ENCODE data around the gene MARK4.

Gene MARK4

DNA sequence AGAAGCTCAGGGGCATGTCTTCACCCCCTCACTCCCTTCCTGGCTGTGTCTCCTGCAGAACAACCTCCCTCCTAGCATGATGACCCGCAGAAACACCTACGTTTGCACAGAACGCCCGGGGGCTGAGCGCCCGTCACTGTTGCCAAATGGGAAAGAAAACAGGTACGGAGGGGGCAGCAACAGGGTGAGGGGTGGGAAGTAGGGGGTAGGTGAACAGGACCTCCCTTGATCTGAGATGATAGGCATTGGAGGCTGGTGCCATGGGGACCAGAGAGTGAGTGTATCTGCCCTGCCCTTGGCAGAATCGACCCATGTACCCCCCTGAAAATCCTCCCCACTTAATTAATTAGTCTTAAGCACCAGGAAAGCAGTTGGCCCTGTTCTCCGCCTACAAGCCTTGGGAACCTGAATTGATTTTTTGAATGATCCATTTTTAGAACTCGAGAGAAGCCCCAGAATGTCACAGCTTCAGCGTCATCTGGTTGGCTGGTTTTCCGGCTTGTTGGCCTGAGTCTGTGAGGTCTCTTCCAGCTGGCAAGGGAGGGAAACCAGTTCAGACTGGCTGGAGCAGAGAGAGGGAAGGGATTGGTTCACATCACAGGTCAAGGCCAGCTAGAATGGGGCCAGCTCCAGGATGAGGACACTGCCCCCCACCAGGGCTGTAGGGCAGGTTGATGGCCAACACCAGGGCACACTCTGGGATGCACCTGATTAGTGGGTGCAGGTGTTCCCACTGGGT, 43.4 kb downstream of the MARK4 start:
- H4K20me1 ChIP-seq (ENCODE audit: low read depth, low read length): no peaks in the 10 kb centered on the region
- H3K9me2 ChIP-seq (replicated peaks; ENCODE audit: insufficient read depth, low read length): no peaks in the 10 kb centered on the region
- no peak overlapping the region for H3K4me3 ChIP-seq (ENCODE audit: insufficient read depth, low read length, poor library complexity, severe bottlenecking)
- no peaks in the 10 kb centered on the region for H3K27me3 ChIP-seq (ENCODE audit: low read length)
- TF ChIP-seq, protein P1, sequence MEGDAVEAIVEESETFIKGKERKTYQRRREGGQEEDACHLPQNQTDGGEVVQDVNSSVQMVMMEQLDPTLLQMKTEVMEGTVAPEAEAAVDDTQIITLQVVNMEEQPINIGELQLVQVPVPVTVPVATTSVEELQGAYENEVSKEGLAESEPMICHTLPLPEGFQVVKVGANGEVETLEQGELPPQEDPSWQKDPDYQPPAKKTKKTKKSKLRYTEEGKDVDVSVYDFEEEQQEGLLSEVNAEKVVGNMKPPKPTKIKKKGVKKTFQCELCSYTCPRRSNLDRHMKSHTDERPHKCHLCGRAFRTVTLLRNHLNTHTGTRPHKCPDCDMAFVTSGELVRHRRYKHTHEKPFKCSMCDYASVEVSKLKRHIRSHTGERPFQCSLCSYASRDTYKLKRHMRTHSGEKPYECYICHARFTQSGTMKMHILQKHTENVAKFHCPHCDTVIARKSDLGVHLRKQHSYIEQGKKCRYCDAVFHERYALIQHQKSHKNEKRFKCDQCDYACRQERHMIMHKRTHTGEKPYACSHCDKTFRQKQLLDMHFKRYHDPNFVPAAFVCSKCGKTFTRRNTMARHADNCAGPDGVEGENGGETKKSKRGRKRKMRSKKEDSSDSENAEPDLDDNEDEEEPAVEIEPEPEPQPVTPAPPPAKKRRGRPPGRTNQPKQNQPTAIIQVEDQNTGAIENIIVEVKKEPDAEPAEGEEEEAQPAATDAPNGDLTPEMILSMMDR (IDR thresholded peaks at IDR 0.05; ENCODE audit: insufficient read depth, low read length, poor library complexity, severe bottlenecking): no peak
- TF ChIP-seq EZH2phosphoT487 (conservative IDR thresholded peaks at IDR 0.05; ENCODE audit: low read length): no peak
- H3K4me2 ChIP-seq (ENCODE audit: low read depth, low read length, poor library complexity, severe bottlenecking): no peak overlapping the region
- no peaks in the 10 kb centered on the region for H3K36me3 ChIP-seq (ENCODE audit: low read length)
- no peak overlapping the region for H3K9ac ChIP-seq (ENCODE audit: low read length)
- no peaks in the 10 kb centered on the region for H3K9me3 ChIP-seq (ENCODE audit: insufficient read depth, low read length)
- H3K79me2 ChIP-seq (ENCODE audit: insufficient read depth, low read length): no peaks in the 10 kb centered on the region
- no peaks in the 10 kb centered on the region for H3F3A ChIP-seq (ENCODE audit: insufficient read depth)
- H2AFZ ChIP-seq (ENCODE audit: low read depth, low read length, severe bottlenecking): no peak overlapping the region
- H3K27ac ChIP-seq (ENCODE audit: low read depth, low read length): no peak overlapping the region

DNA sequence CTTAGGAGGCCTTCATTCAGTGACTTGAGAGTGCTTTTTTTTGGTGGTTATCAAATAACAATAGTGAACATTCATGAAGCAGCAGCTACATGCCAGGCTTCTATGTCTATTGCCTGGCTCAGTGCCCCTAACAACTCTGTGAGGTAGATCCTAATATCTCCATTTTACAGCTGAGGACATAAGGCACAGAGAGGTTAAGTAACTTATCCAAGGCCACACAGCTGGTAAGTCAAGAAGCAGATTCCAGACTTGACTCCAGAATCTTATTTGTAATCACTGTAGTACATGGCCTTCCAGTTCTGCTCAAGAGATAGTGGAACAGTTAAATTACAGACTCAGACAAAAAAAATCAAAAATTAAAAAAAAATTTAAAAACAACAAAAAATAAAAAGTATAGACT, 44.8 kb downstream of the MARK4 start:
- H2AFZ ChIP-seq (ENCODE audit: low read depth, low read length, severe bottlenecking): no peak overlapping the region
- no peaks in the 10 kb centered on the region for H3K36me3 ChIP-seq (ENCODE audit: low read length)
- no peak overlapping the region for H3K4me3 ChIP-seq (ENCODE audit: insufficient read depth, low read length, poor library complexity, severe bottlenecking)
- no peak overlapping the region for H3K4me2 ChIP-seq (ENCODE audit: low read depth, low read length, poor library complexity, severe bottlenecking)
- no peak overlapping the region for H3K27ac ChIP-seq (ENCODE audit: low read depth, low read length)
- no peaks in the 10 kb centered on the region for H3F3A ChIP-seq (ENCODE audit: insufficient read depth)
- no peaks in the 10 kb centered on the region for H3K79me2 ChIP-seq (ENCODE audit: insufficient read depth, low read length)
- H4K20me1 ChIP-seq (ENCODE audit: low read depth, low read length): no peaks in the 10 kb centered on the region
- no peaks in the 10 kb centered on the region for H3K9me2 ChIP-seq (replicated peaks; ENCODE audit: insufficient read depth, low read length)
- no peak overlapping the region for H3K9ac ChIP-seq (ENCODE audit: low read length)
- no peaks in the 10 kb centered on the region for H3K9me3 ChIP-seq (ENCODE audit: insufficient read depth, low read length)
- TF ChIP-seq, protein P1 (IDR thresholded peaks at IDR 0.05; ENCODE audit: insufficient read depth, low read length, poor library complexity, severe bottlenecking): no peak
- TF ChIP-seq EZH2phosphoT487 (conservative IDR thresholded peaks at IDR 0.05; ENCODE audit: low read length): no peak
- H3K27me3 ChIP-seq (ENCODE audit: low read length): no peaks in the 10 kb centered on the region

DNA sequence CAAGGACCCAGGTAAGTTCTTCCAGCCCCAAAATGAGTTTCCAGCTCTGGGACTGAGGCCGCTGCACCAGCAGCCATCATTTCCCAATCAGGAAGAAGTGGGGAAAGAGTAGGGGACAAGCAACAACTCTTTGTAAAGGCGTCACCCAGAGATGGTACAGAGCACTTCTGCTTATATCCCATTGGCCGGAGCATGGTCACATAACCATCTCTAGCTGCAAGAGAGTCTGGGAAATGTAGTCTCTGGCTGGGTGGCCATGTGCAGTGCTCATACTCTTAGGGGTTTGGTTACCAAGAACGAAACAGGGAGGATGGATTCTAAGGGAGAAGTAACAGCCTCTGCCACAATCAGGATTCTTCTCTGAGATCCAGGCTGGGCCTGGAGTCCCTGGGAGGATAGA, 45.3 kb downstream of the MARK4 start:
- H3K27me3 ChIP-seq (ENCODE audit: low read length): no peaks in the 10 kb centered on the region
- no peaks in the 10 kb centered on the region for H3K9me3 ChIP-seq (ENCODE audit: insufficient read depth, low read length)
- TF ChIP-seq, protein P1 (IDR thresholded peaks at IDR 0.05; ENCODE audit: insufficient read depth, low read length, poor library complexity, severe bottlenecking): no peak
- no peaks in the 10 kb centered on the region for H3K79me2 ChIP-seq (ENCODE audit: insufficient read depth, low read length)
- no peak overlapping the region for H3K4me3 ChIP-seq (ENCODE audit: insufficient read depth, low read length, poor library complexity, severe bottlenecking)
- H3K9me2 ChIP-seq (replicated peaks; ENCODE audit: insufficient read depth, low read length): no peaks in the 10 kb centered on the region
- H2AFZ ChIP-seq (ENCODE audit: low read depth, low read length, severe bottlenecking): no peak overlapping the region
- no peak overlapping the region for H3K4me2 ChIP-seq (ENCODE audit: low read depth, low read length, poor library complexity, severe bottlenecking)
- H3K27ac ChIP-seq (ENCODE audit: low read depth, low read length): no peak overlapping the region
- H4K20me1 ChIP-seq (ENCODE audit: low read depth, low read length): no peaks in the 10 kb centered on the region
- no peak overlapping the region for H3K9ac ChIP-seq (ENCODE audit: low read length)
- H3K36me3 ChIP-seq (ENCODE audit: low read length): no peaks in the 10 kb centered on the region
- H3F3A ChIP-seq (ENCODE audit: insufficient read depth): no peaks in the 10 kb centered on the region

Data from SU-DHL-6 (cell line).